ENCODE measurements around the gene SCGB3A1.

The SCGB3A1 gene

GRCh38 chr5:180592176-180592575 is 877 bp upstream of the SCGB3A1 start:
- TF ChIP-seq CTCF (IDR thresholded peaks at IDR 0.05; ENCODE audit: low read depth, low read length, missing control alignments): no peak
- in situ Hi-C loops (cut with HindIII; ENCODE audit: low sequenced_read_pairs): no loop called here
- H3K4me3 ChIP-seq (ENCODE audit: low read depth, low read length): no peak overlapping the region
- DNase-seq (ENCODE audit: low read depth): no peak

- in situ Hi-C loops (cut with HindIII; ENCODE audit: low sequenced_read_pairs): no loop called here
- no peak for TF ChIP-seq CTCF (IDR thresholded peaks at IDR 0.05; ENCODE audit: low read depth, low read length, missing control alignments)
- H3K4me3 ChIP-seq (ENCODE audit: low read depth, low read length): peak overlapping the region; percentile 12
These were observed 572 bp downstream of the SCGB3A1 start for GRCh38 chr5:180590543-180591310.

GRCh38 chr5:180589771-180590542 is 1.3 kb downstream of the SCGB3A1 start:
- H3K4me3 ChIP-seq (ENCODE audit: low read depth, low read length): peak overlapping the region; percentile 12
- TF ChIP-seq CTCF (IDR thresholded peaks at IDR 0.05; ENCODE audit: low read depth, low read length, missing control alignments): no peak
- no peak for DNase-seq (ENCODE audit: low read depth)
- in situ Hi-C loops (cut with HindIII; ENCODE audit: low sequenced_read_pairs): no loop called here

More at GRCh38 chr5:180590543-180591310, 572 bp downstream of the SCGB3A1 start:
- DNase-seq (ENCODE audit: low read depth): no peak

GRCh38 chr5:180586870-180587269 is 4.4 kb downstream of the SCGB3A1 start:
- in situ Hi-C loops (cut with HindIII; ENCODE audit: low sequenced_read_pairs): no loop called here
- no peak for TF ChIP-seq CTCF (IDR thresholded peaks at IDR 0.05; ENCODE audit: low read depth, low read length, missing control alignments)
- H3K4me3 ChIP-seq (ENCODE audit: low read depth, low read length): no peak overlapping the region
- DNase-seq (ENCODE audit: low read depth): no peak

- no peak for TF ChIP-seq CTCF (IDR thresholded peaks at IDR 0.05; ENCODE audit: low read depth, low read length, missing control alignments)
- no peak overlapping the region for H3K4me3 ChIP-seq (ENCODE audit: low read depth, low read length)
- in situ Hi-C loops (cut with HindIII; ENCODE audit: low sequenced_read_pairs): no loop called here
- DNase-seq (ENCODE audit: low read depth): no peak
These were observed 5.1 kb downstream of the SCGB3A1 start for GRCh38 chr5:180586204-180586603.

- in situ Hi-C loops (cut with HindIII; ENCODE audit: low sequenced_read_pairs): loop anchor here (5.0 kb wide), 1 partner anchor 36 kb away; no protein-coding TSS in a partner anchor
- no peak for TF ChIP-seq CTCF (IDR thresholded peaks at IDR 0.05; ENCODE audit: low read depth, low read length, missing control alignments)
- no peak for DNase-seq (ENCODE audit: low read depth)
- no peak overlapping the region for H3K4me3 ChIP-seq (ENCODE audit: low read depth, low read length)
These were observed 7.6 kb downstream of the SCGB3A1 start for GRCh38 chr5:180583738-180584137.

Measured in astrocyte of the cerebellum (primary cell).